ENCODE results near the gene SART3.

DNA sequence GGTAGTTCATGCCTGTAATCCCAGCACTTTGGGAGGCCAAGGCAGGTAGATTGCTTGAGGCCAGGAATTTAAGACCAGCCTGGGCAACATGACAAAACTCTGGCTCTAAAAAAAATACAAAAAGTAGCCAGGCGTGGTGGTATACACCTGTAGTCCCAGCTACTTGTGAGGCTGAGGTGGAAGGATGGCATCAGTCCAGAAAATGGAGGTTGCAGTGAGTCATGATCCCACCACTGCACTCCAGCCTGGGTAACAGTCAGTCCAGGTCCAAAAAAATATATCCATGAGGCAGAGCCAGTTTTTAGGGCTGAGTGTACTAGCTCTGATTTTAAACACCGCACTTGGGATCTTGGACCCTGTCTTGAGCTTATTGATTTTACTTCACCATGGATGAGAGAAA, 76.5 kb downstream of the SART3 start:
- TF ChIP-seq POLR2A (IDR thresholded peaks at IDR 0.05) (no peak), EP300 (IDR thresholded peaks at IDR 0.05) (no peak)
